ENCODE measurements around the gene CYGB.

GRCh38 chr17:76570457-76570856, 32.9 kb upstream of the CYGB start:
- TF ChIP-seq EP300 (IDR thresholded peaks at IDR 0.05; ENCODE audit: borderline replicate concordance) (no peak), TEAD4 (IDR thresholded peaks at IDR 0.05) (no peak)
